ENCODE data around the gene CD58.

DNA sequence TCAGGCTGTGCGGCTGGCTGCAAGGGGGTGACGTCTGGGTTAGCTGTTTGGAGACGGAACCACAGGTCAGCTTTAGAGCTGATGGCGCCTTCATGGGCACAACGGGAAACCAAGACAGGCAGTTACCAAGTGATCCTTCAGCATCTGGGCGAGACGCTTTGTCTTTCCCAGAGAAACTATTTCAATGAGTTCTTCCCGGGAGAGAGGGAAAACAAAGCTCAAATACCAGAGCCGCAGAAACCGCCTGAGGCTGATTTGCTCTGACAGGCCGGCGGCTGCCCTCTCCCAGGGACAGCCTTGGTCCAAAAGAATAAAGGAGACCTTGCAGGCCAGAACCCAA is 76.5 kb downstream of the CD58 start:
- TF ChIP-seq, protein P1, sequence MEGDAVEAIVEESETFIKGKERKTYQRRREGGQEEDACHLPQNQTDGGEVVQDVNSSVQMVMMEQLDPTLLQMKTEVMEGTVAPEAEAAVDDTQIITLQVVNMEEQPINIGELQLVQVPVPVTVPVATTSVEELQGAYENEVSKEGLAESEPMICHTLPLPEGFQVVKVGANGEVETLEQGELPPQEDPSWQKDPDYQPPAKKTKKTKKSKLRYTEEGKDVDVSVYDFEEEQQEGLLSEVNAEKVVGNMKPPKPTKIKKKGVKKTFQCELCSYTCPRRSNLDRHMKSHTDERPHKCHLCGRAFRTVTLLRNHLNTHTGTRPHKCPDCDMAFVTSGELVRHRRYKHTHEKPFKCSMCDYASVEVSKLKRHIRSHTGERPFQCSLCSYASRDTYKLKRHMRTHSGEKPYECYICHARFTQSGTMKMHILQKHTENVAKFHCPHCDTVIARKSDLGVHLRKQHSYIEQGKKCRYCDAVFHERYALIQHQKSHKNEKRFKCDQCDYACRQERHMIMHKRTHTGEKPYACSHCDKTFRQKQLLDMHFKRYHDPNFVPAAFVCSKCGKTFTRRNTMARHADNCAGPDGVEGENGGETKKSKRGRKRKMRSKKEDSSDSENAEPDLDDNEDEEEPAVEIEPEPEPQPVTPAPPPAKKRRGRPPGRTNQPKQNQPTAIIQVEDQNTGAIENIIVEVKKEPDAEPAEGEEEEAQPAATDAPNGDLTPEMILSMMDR (IDR thresholded peaks at IDR 0.05), result no peak
- no peak for TF ChIP-seq POLR2A (IDR thresholded peaks at IDR 0.05)
- no peak for TF ChIP-seq EP300 (IDR thresholded peaks at IDR 0.05; ENCODE audit: low read depth)

Measured in transverse colon (tissue), 3 donors.